ENCODE data around the gene PDHA2. TPM values are rescaled to one million over a fixed set of nuclear protein-coding genes. Genes with fewer than 3 reads are reported as not detected.
"Not testable (repeated sequence)": the region's sequence is repeated elsewhere in the genome, so short reads cannot be mapped to it uniquely, and the experiment has no call there.

Gene PDHA2
- not detected for polyA plus RNA-seq (ENCODE audit: insufficient read length)

DNA sequence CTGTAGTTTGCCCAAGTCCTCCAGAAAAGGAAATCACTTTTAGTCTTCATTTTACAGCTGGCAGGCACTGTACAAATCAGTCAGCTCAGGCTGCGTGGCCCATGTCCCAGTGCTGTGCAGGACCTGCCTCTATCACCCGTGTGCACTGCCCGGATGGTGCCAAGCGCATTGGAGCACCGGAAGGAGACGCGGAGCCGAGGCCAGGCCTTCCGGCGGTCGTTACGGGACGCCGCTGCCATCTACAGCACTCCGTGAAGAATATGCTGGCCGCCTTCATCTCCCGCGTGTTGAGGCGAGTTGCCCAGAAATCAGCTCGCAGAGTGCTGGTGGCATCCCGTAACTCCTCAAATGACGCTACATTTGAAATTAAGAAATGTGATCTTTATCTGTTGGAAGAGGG, at the start of gene PDHA2:
TSS of gene PDHA2 (plus strand) at position 203 of the 400 bp plus-strand sequence. CDS start at position 261, 58 bp downstream.
- DNase-seq (ENCODE audit: low read depth), result no peak

DNA sequence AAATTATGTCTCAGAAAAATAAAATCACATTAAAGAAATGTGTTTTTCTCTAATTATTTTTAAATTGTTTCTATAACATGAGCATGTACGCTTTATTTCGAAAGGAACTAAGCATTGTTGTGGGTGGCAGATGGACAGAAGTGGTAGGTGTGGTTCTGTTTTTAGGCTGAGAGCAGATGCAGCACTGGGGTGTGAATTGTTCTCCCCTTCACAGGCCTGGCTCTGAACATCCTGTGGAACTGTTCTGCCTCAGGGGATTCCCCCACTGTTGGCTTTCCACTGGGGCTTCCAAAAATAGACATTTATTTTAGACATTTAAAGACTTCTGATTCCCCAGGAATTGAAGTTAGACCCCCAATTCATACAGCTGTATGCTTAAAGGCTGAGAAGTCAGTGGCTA, 41.9 kb upstream of the PDHA2 start:
- no peak for DNase-seq (ENCODE audit: low read depth)

DNA sequence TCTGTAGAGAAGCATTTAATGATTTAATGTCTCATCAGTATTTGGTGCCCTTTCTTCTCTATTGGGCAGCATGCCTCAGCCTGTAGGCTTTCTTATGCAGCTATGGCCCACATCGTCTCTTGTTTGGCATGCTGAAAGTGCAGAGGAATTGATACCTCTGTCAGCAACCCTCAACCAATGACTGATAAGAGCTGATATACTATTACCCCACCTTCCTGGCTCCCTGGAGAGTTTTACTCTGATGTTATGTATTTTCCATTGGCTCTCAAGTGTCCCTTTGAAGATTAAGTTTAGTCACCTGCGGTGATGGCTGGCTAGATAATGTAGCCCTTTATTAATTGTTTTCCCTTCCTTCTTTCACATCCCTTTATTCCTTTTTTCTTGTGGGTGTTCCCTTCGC, 41.2 kb upstream of the PDHA2 start:
- DNase-seq (ENCODE audit: low read depth), result no peak

DNA sequence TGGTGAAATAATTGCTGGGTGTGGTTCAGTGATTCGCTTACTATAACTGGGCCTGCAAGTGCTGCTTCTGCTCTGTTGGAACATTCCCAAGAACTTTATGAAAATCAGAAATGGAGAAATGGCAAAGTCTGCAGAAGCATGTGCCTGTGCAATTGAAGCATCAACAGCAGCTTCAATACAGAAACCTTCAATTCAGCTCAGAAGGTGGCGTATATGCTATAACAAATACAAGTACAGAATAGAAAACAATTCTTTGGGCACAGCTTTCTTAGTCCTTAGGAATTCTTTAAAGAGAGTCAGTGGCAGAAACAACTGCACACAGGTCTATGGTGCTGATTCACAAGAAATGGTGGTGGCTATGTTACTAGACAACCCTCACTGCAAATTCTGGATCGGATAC, 18.0 kb upstream of the PDHA2 start:
- no peak for DNase-seq (ENCODE audit: low read depth)

DNA sequence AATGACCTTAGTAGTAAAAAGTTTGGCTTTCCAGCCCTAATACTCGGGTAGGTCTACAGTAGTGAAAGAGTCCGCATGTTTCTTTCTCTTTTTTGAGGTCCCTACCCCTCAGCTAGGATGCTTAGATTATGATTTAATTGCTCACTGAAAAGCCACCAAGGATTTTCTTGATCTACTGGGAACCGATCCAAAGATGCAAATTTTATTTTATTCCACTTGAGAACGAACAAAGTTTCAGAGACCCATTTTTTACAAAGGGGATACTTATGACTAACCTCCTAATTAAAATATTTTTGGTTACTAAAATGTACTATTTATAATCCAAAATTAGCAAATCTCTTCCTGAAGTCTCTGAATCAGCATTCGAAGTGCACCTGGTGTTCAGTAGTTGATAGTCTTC, 14.3 kb upstream of the PDHA2 start:
- no peak for DNase-seq (ENCODE audit: low read depth)

DNA sequence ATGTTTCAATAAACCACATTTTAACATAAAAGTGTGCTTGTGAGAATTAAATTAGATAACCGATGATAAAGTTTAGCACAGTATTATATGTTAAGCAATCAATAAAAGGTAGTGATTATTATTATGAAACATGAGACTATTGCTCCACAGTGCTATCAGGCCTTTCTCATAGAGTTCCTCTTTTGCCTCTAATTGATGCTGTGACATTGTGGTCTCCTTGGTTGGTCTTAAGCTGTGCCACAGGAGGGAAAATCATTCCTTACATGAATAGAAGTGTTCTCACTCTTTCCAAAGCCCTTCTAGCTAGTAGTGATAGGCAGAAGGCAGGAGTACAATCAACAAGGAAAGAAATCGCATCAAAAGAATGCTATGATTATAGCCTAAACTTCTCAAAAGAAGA, 9.2 kb upstream of the PDHA2 start:
- DNase-seq (ENCODE audit: low read depth), result no peak

DNA sequence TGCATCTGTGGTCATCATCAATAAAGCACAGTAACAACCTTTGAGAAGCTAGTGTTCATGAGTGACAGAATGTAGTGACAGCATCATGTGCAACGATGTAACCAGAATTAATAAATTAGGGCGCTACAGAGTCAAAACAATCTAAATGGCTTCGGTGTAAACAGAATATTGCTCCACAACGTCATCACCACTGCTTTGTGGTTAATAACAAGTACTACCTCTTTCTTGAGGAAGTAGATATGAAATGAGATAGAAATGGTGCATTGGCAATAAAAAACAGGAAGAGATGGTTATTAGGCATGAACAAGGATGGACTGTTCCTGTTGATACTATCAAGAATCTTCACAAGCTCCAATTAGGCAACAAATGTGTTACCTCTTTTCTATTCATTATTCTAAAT, 8.7 kb upstream of the PDHA2 start:
- DNase-seq (ENCODE audit: low read depth), result no peak

DNA sequence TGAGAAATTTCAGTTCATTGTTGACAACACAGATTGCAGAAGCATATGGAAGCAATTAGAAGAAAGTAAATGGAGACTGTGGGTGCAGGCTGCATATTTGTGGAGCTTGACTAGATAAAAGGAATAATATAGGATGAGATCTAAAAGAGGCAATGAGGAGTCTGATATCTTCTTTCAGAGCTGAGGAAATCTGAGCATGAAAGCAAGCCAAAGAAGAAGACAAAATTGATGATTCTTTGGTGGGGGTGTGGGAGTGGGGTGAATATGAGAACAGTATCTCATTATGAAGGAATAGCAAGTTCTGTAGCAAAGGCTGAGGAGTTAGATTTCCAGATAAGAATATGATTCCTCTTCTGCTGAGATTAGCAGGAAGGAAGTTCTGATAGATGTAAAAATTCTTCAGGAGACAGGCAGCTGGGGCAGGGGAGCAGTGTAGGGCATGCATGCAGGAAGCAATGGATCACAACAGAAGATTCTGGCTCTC, 6.1 kb upstream of the PDHA2 start:
- DNase-seq (ENCODE audit: low read depth), result no peak

DNA sequence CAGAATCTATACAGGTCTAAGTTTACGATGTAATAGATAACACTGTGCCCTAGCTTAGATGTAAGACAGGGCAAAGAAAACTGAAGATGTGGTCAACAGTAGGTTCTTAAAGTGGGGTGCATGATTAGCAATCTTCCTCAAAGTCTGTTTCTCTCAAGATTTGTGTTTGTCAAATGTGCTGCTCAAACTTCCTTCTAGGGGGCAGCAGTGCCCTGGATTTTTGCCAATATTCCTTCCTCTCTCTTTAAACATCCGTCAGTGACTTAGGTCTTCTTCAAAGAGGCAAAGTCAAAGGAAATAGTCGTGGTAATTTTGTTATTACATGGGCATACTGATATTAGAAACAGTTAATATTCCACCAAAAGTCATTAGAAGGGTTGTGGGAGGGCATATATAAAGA, 4.2 kb upstream of the PDHA2 start:
- DNase-seq (ENCODE audit: low read depth), result no peak

DNA sequence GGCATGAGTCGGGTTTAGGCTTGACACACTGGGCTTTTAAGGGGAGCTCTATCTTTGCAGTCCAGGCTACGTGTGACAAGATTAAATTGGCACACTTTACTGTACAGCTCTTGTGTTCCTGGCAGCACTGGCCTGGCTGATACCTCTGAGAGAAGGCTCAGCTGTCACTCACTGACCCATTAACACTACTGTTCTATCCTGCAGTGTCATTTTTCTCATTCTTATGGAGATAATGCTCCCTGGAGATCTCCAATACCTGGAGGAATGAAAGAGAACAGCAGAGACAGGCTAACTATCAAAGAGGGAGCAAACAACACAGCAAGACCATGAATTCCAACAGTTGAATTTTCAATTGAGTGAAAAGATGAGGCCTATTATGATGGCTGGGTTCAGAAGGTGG, 1.7 kb upstream of the PDHA2 start:
- DNase-seq (ENCODE audit: low read depth), result no peak

DNA sequence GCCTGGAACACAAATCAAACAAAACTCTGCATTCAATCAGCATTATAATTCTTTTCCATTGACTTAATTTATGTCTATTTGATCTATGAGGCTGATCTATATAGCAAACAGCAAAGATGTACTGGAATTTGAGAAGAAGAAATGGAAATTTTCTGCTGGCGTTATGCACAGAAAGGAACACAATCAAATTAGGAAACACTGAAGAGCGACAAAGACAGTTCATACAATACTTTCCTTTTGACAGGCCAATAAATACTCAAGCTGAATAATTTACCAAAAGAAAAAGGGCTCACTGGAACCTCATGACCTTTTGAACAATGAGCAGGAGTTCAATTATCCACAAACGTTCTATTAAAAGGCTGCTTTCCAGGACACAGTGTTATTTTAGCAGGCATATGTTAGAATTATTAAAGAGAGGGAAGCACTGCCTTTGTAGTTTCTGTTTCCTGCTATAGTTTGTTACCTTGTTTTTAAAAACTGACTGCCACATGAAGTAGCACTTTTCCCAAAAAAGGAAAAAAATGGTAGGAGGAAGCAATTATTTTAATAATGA, 8.1 kb downstream of the PDHA2 start:
- DNase-seq (ENCODE audit: low read depth), result no peak

DNA sequence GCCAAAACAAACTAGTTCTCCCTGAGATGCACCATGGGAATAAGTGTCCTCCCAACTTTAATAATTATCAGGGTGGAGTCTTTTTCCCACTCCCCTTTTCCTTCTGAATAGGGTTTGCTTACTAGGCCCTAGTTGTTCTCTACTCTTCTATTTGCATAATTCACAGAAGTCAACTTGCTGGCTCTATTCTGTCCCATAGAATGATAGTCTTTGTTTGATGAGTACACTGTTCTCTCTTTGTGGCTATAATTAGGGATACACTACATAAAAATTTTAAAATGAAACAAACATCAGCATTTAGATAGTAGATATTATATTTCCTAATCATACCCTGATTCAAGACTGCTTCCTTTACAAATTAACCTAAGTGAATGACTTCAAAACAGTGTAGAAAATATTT, 10.3 kb downstream of the PDHA2 start:
- no peak for DNase-seq (ENCODE audit: low read depth)

DNA sequence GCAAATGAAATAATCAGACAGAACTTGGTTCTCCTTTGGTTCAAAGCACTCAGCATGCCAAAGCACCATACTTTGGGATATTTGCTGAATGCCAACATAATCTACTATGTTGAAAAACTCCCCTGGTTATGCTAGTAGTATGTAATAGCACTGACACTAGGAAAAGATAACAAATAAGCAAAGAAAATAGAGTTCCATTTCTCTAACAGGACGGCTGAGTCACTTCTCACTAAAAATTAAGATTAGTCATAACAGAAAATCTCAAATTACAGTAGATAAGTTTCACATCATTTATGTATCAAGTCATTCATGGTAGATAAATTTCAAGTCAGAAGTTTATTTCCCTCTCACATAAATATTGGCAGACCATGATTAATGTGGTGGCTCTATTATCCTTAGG, 17.9 kb downstream of the PDHA2 start:
- no peak for DNase-seq (ENCODE audit: low read depth)

DNA sequence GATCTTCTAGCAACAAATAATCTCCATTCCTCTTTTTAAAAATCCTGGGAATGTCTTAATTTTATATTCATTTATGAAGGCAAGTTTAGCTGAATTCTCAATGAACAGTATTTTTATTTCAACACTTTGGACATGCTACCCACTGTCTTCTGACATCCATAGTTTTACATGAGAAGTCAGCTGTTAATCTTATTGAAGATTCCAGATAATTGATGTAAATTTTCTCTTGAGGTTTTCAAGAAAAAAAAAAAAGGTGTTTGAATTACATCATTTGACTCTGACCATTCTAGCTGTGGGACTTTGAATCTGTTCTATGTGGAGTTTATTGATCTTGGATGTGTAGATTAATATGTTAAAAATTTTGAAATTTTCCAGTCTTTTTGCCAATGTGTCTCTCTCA, 28.0 kb downstream of the PDHA2 start:
- DNase-seq (ENCODE audit: low read depth), result no peak

DNA sequence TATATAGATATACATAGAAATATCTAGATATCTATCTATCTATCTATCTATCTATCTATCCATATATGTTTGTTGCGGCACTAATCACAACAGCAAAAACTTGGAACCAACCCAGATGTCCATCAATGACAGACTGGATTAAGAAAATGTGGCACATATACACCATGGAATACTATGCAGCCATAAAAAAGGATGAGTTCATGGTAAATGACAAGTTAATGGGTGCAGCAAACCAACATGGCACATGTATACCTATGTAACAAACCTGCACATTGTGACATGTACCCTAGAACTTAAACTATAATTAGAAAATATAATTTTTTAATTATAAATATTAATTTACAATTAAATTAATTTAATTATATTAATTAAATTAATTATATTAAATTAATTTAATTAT, 29.5 kb downstream of the PDHA2 start:
- DNase-seq (ENCODE audit: low read depth), result not testable (repeated sequence)

DNA sequence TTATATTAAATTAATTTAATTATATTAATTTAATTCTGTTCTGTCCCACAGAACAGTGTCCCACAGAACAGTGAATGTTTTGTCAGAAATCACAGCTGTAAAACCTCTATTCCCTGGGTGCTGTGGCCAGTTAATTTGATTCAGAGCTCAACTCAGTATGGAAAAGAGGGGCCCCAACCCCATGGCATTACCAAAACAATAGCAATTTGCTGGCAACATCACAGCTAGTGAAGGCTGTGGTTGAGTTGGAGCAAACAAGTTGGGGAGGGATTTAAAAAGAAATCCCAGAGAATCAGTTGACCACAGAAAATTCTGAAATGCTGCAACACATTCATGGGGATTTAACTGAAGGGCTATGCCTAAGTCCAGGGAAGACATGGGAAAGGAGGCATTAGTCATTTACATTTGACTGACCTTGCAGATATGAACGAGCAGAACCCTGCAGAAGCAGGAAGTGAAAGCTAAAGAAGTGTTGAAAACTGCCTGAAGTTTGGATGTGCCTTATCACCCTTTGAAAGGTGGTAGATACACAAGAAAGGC, 30.1 kb downstream of the PDHA2 start:
- DNase-seq (ENCODE audit: low read depth), result no peak

DNA sequence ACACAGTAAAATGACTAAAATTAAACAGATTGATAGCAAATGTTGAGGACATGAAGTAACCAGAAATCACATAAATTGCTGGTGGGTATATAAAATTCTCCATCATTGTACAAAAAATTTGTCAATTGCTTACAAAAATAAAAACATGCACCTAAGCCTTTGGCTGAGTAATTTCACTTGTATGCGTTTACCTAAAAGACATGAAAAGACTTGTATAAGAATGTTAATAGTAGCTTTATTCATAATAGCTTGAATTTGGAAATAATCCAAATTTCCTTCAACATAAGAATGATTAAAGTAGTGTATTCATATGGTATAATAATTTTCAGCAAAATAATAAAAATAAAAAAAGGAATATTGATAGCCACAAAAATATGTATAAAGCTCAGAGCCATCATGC, 37.7 kb downstream of the PDHA2 start:
- no peak for DNase-seq (ENCODE audit: low read depth)

DNA sequence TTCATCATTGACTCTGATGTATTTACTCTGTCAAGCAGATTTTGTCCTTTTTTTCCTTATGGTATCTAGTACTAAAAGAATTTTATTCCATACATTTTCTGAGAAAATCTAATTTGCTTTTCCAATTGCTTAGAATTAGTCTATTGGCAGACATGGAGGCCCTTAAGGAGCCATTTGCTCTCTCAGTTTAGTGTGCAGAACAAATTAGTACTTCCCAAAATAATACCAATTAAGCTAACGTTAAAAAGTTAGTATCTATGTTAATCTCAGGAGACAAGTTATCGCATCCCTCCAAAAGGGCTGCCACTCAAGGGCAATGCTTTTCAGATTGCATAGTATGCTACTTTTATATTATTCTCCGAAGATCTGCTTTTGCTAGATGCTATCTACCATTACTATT, 47.7 kb downstream of the PDHA2 start:
- no peak for DNase-seq (ENCODE audit: low read depth)

DNA sequence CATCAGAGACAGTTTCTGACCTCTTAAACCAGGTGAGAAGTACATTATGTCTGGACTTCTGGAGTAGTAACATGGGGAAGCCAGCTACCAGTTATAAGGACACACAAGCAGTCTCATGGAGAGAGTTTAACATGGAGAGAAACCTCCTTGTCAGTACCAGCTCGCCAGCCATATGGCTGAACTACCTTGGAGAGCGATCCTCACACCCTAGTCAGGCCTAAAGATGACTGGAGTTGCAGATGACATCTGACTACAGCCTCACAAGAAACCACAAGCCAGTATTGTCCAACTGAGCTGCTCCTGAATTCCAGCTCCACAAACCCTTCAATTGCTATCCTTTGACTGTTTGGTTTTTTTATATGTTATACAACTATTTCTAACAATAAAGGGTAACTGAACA, 49.8 kb downstream of the PDHA2 start:
- no peak for DNase-seq (ENCODE audit: low read depth)

All from forelimb muscle (tissue), 1 donor.